Neuron (in vitro differentiated cells): ENCODE data around the gene TRPM8.

Experiments
- H2AFZ ChIP-seq: one replicate; pipeline ENCODE4 v1.6.1; 2013; ENCODE audit warnings: low read depth, mild to moderate bottlenecking, inconsistent platforms, low read length, moderate library complexity
- H3K27me3 ChIP-seq: one replicate; pipeline ENCODE4 v1.6.1; 2013; ENCODE audit warnings: low read length; ENCODE audit not compliant: insufficient read depth
- H3K36me3 ChIP-seq: one replicate; pipeline ENCODE4 v1.6.1; 2013; ENCODE audit warnings: low read length; ENCODE audit not compliant: insufficient read depth
- H3K4me1 ChIP-seq: one replicate; pipeline ENCODE4 v1.6.1; 2013; ENCODE audit warnings: low read length; ENCODE audit not compliant: insufficient read depth
- H3K4me3 ChIP-seq: 2 replicates; pipeline ENCODE4 v1.5.1; 2013; ENCODE audit warnings: mild to moderate bottlenecking, low read length, moderate library complexity
- H3K9me3 ChIP-seq: one replicate; pipeline ENCODE4 v1.6.1; 2013; ENCODE audit warnings: low read length

Gene TRPM8

GRCh38 chr2:233919938-233920337 lies 2.8 kb downstream of the TRPM8 start:
- Histone ChIP-seq H3K4me1 (peaks cover 5% of the 10 kb centered on the region), H3K36me3 (no peaks in the 10 kb centered on the region), H3K9me3 (no peaks in the 10 kb centered on the region), H3K27me3 (no peaks in the 10 kb centered on the region), H2AFZ (no peak overlapping the region), H3K4me3 (no peak overlapping the region)

GRCh38 chr2:233922471-233922870 lies 5.3 kb downstream of the TRPM8 start:
- peaks cover 11% of the 10 kb centered on the region for H3K27me3 ChIP-seq
- H3K4me1 ChIP-seq: no peaks in the 10 kb centered on the region
- no peaks in the 10 kb centered on the region for H3K36me3 ChIP-seq
- no peaks in the 10 kb centered on the region for H3K9me3 ChIP-seq
- no peak overlapping the region for H2AFZ ChIP-seq
- H3K4me3 ChIP-seq: no peak overlapping the region

- H3K9me3 ChIP-seq: no peaks in the 10 kb centered on the region
- H2AFZ ChIP-seq: no peak overlapping the region
- H3K36me3 ChIP-seq: no peaks in the 10 kb centered on the region
- H3K4me1 ChIP-seq: no peaks in the 10 kb centered on the region
- H3K27me3 ChIP-seq: peaks cover 11% of the 10 kb centered on the region
- H3K4me3 ChIP-seq: no peak overlapping the region
Observed at GRCh38 chr2:233925402-233925801, 8.2 kb downstream of the TRPM8 start.

GRCh38 chr2:233926806-233927205 lies 9.6 kb downstream of the TRPM8 start:
- no peaks in the 10 kb centered on the region for H3K36me3 ChIP-seq
- no peak overlapping the region for H3K4me3 ChIP-seq
- peaks cover 11% of the 10 kb centered on the region for H3K27me3 ChIP-seq
- H3K9me3 ChIP-seq: no peaks in the 10 kb centered on the region
- no peaks in the 10 kb centered on the region for H3K4me1 ChIP-seq
- no peak overlapping the region for H2AFZ ChIP-seq

- H3K36me3 ChIP-seq: no peaks in the 10 kb centered on the region
- H3K4me3 ChIP-seq: no peak overlapping the region
- no peaks in the 10 kb centered on the region for H3K9me3 ChIP-seq
- no peaks in the 10 kb centered on the region for H3K4me1 ChIP-seq
- no peak overlapping the region for H2AFZ ChIP-seq
- peaks cover 11% of the 10 kb centered on the region for H3K27me3 ChIP-seq
Observed at GRCh38 chr2:233928594-233929351, 11.6 kb downstream of the TRPM8 start.

- no peak overlapping the region for H2AFZ ChIP-seq
- H3K9me3 ChIP-seq: no peaks in the 10 kb centered on the region
- no peaks in the 10 kb centered on the region for H3K36me3 ChIP-seq
- peaks cover 11% of the 10 kb centered on the region for H3K27me3 ChIP-seq
- no peaks in the 10 kb centered on the region for H3K4me1 ChIP-seq
- H3K4me3 ChIP-seq: no peak overlapping the region
Observed at GRCh38 chr2:233929352-233930022, 12.3 kb downstream of the TRPM8 start.

- H3K4me3 ChIP-seq: no peak overlapping the region
- H3K4me1 ChIP-seq: no peaks in the 10 kb centered on the region
- peaks cover 2% of the 10 kb centered on the region for H3K27me3 ChIP-seq
- no peak overlapping the region for H2AFZ ChIP-seq
- no peaks in the 10 kb centered on the region for H3K36me3 ChIP-seq
- no peaks in the 10 kb centered on the region for H3K9me3 ChIP-seq
Observed at GRCh38 chr2:233934524-233934923, 17.4 kb downstream of the TRPM8 start.

GRCh38 chr2:233935426-233935825 lies 18.3 kb downstream of the TRPM8 start:
- H3K4me3 ChIP-seq: no peak overlapping the region
- H3K27me3 ChIP-seq: peaks cover 2% of the 10 kb centered on the region
- no peak overlapping the region for H2AFZ ChIP-seq
- H3K36me3 ChIP-seq: no peaks in the 10 kb centered on the region
- no peaks in the 10 kb centered on the region for H3K9me3 ChIP-seq
- H3K4me1 ChIP-seq: no peaks in the 10 kb centered on the region

- peaks cover 2% of the 10 kb centered on the region for H3K27me3 ChIP-seq
Observed at GRCh38 chr2:233936089-233936488, 18.9 kb downstream of the TRPM8 start.

GRCh38 chr2:233938676-233939370 lies 21.6 kb downstream of the TRPM8 start:
- Histone ChIP-seq H3K4me1 (no peaks in the 10 kb centered on the region), H2AFZ (no peak overlapping the region), H3K27me3 (peaks cover 2% of the 10 kb centered on the region), H3K36me3 (no peaks in the 10 kb centered on the region), H3K9me3 (no peaks in the 10 kb centered on the region), H3K4me3 (no peak overlapping the region)

More at GRCh38 chr2:233936089-233936488, 18.9 kb downstream of the TRPM8 start:
- H3K36me3 ChIP-seq: no peaks in the 10 kb centered on the region
- H3K9me3 ChIP-seq: no peaks in the 10 kb centered on the region
- H3K4me3 ChIP-seq: no peak overlapping the region
- no peaks in the 10 kb centered on the region for H3K4me1 ChIP-seq
- H2AFZ ChIP-seq: no peak overlapping the region

- H3K27me3 ChIP-seq: no peaks in the 10 kb centered on the region
- no peak overlapping the region for H2AFZ ChIP-seq
- H3K4me3 ChIP-seq: no peak overlapping the region
- no peaks in the 10 kb centered on the region for H3K4me1 ChIP-seq
- no peaks in the 10 kb centered on the region for H3K36me3 ChIP-seq
- no peaks in the 10 kb centered on the region for H3K9me3 ChIP-seq
Observed at GRCh38 chr2:233940376-233941276, 23.5 kb downstream of the TRPM8 start.

- H3K9me3 ChIP-seq: no peaks in the 10 kb centered on the region
- H3K36me3 ChIP-seq: no peaks in the 10 kb centered on the region
- no peak overlapping the region for H2AFZ ChIP-seq
- H3K27me3 ChIP-seq: no peaks in the 10 kb centered on the region
- no peak overlapping the region for H3K4me3 ChIP-seq
- no peaks in the 10 kb centered on the region for H3K4me1 ChIP-seq
Observed at GRCh38 chr2:233942731-233943130, 25.6 kb downstream of the TRPM8 start.
